ENCODE results near the gene DNMBP.

- TF ChIP-seq YY1 (IDR thresholded peaks at IDR 0.05; ENCODE audit: insufficient read depth, insufficient read length) = no peak
- TF ChIP-seq SUZ12 (IDR thresholded peaks at IDR 0.05; ENCODE audit: extremely low read depth, insufficient read depth, insufficient read length) = no peak
- TF ChIP-seq ZNF274 (IDR thresholded peaks at IDR 0.05; ENCODE audit: low read depth, low read length) = no peak
These were observed 135.2 kb downstream of the DNMBP start for GRCh38 chr10:99874341-99875085.

Measured in NT2/D1 (cell line).